GM23338 (cell line): ENCODE results near the gene H1-8. TPM values are rescaled to one million over a fixed set of nuclear protein-coding genes. Genes with fewer than 3 reads are reported as not detected.

Experiments used
- ATAC-seq: fragments of 200-7000 bp; cut with Tn5 transposase; 3 replicates; pipeline ENCODE4 v1.9.1; 2020
- DNase-seq: peaks from one replicate; pipeline ENCODE4 v3.0.0-alpha.2; 2015; ENCODE audit warnings: low spot score
- H2AFZ ChIP-seq: fragments of 200-600 bp; sonication (generic); 2 replicates; pipeline ENCODE4 v1.8.0; 2016; ENCODE audit warnings: antibody characterized with exemption, mild to moderate bottlenecking, moderate library complexity
- H3F3A ChIP-seq: fragments of 200-600 bp; sonication (generic); replicated peaks from 2 replicates; pipeline ENCODE4 v1.8.0; 2017; ENCODE audit warnings: antibody characterized with exemption, mixed run types, low read depth
- H3K27ac ChIP-seq: fragments of 200-600 bp; sonication (generic); 2 replicates; pipeline ENCODE4 v1.6.1; 2016; ENCODE audit warnings: low read depth
- H3K27me3 ChIP-seq: fragments of 200-600 bp; sonication (generic); 2 replicates; pipeline ENCODE4 v1.8.0; 2016; ENCODE audit warnings: mild to moderate bottlenecking, mixed run types, moderate library complexity; ENCODE audit not compliant: insufficient read depth
- H3K36me3 ChIP-seq: fragments of 200-600 bp; sonication (generic); 2 replicates; pipeline ENCODE4 v1.8.0; 2016; ENCODE audit warnings: mild to moderate bottlenecking; ENCODE audit not compliant: insufficient read depth
- H3K4me1 ChIP-seq: fragments of 200-600 bp; sonication (generic); 2 replicates; pipeline ENCODE4 v1.8.0; 2016; ENCODE audit warnings: mild to moderate bottlenecking, moderate library complexity; ENCODE audit not compliant: insufficient read depth
- H3K4me2 ChIP-seq: fragments of 200-600 bp; sonication (generic); 2 replicates; pipeline ENCODE4 v1.7.1; 2017; ENCODE audit warnings: mixed run types
- H3K4me3 ChIP-seq: fragments of 200-600 bp; sonication (generic); 2 replicates; pipeline ENCODE4 v1.6.1; 2016; ENCODE audit warnings: mixed run types
- H3K79me2 ChIP-seq: fragments of 200-600 bp; sonication (generic); replicated peaks from 2 replicates; pipeline ENCODE4 v1.8.0; 2017; ENCODE audit warnings: mild to moderate bottlenecking; ENCODE audit not compliant: insufficient read depth
- H3K9me2 ChIP-seq: fragments of 200-600 bp; sonication (generic); 2 replicates; pipeline ENCODE4 v1.8.0; 2017; ENCODE audit not compliant: insufficient read depth
- H4K20me1 ChIP-seq: fragments of 200-600 bp; sonication (generic); replicated peaks from 2 replicates; pipeline ENCODE4 v1.8.0; 2017; ENCODE audit warnings: mild to moderate bottlenecking; ENCODE audit not compliant: insufficient read depth
- H3K27ac Mint-ChIP-seq: 2 replicates; pipeline ENCODE4 v1.8.0; 2020; ENCODE audit warnings: inconsistent platforms, mild to moderate bottlenecking, moderate library complexity, mixed read lengths
- H3K27me3 Mint-ChIP-seq: 3 replicates; pipeline ENCODE4 v1.8.0; 2022; ENCODE audit warnings: low read depth, mild to moderate bottlenecking, moderate library complexity, mixed read lengths, inconsistent platforms; ENCODE audit not compliant: insufficient read depth, poor library complexity
- H3K36me3 Mint-ChIP-seq: 3 replicates; pipeline ENCODE4 v1.8.0; 2021; ENCODE audit warnings: low read depth, mild to moderate bottlenecking, inconsistent platforms, moderate library complexity, mixed read lengths
- H3K4me1 Mint-ChIP-seq: 3 replicates; pipeline ENCODE4 v1.8.0; 2020; ENCODE audit warnings: mild to moderate bottlenecking, inconsistent platforms, mixed read lengths
- H3K4me3 Mint-ChIP-seq: 3 replicates; pipeline ENCODE4 v1.8.0; 2021; ENCODE audit warnings: moderate library complexity, mild to moderate bottlenecking, inconsistent platforms, mixed read lengths
- H3K9me3 Mint-ChIP-seq: 3 replicates; pipeline ENCODE4 v1.8.0; 2020; ENCODE audit warnings: moderate library complexity, mild to moderate bottlenecking, inconsistent platforms, mixed read lengths
- ETS1 ChIP-seq: IDR thresholded peaks from 2 replicates; pipeline ENCODE4 v1.6.1; 2016; ENCODE audit warnings: antibody characterized with exemption
- EZH2 ChIP-seq: fragments of 200-600 bp; sonication (generic); IDR thresholded peaks from one replicate; pipeline ENCODE4 v1.8.0; 2017; ENCODE audit warnings: antibody characterized with exemption, mild to moderate bottlenecking, low read depth; ENCODE audit not compliant: unreplicated experiment
- EZH2phosphoT487 ChIP-seq: fragments of 200-600 bp; sonication (generic); IDR thresholded peaks from one replicate; pipeline ENCODE4 v1.8.1; 2018; ENCODE audit warnings: antibody characterized with exemption; ENCODE audit not compliant: unreplicated experiment
- JUNB ChIP-seq: IDR thresholded peaks from one replicate; pipeline ENCODE4 v1.6.1; 2016; ENCODE audit warnings: antibody characterized with exemption; ENCODE audit not compliant: unreplicated experiment
- NANOG ChIP-seq: IDR thresholded peaks from 2 replicates; pipeline ENCODE4 v1.6.1; 2016; ENCODE audit warnings: antibody characterized with exemption, borderline replicate concordance
- POLR2AphosphoS5 ChIP-seq: IDR thresholded peaks from 2 replicates; pipeline ENCODE4 v1.6.1; 2016; ENCODE audit warnings: antibody characterized with exemption, low read depth
- STAT1 ChIP-seq: IDR thresholded peaks from one replicate; pipeline ENCODE4 v1.6.1; 2016; ENCODE audit warnings: antibody characterized with exemption; ENCODE audit not compliant: unreplicated experiment
- ZNF114 ChIP-seq: fragments of 250-450 bp; sonication (Bioruptor Pico); IDR thresholded peaks from 2 replicates; pipeline ENCODE4 v1.5.0; 2020; ENCODE audit warnings: mild to moderate bottlenecking, moderate library complexity
- ZNF331 ChIP-seq: fragments of 250-450 bp; sonication (Bioruptor Pico); IDR thresholded peaks from 2 replicates; pipeline ENCODE4 v1.5.0; 2020; ENCODE audit warnings: low read depth, mild to moderate bottlenecking, moderate library complexity
- ZNF462 ChIP-seq: fragments of 250-450 bp; sonication (Bioruptor Pico); IDR thresholded peaks from 2 replicates; pipeline ENCODE4 v1.5.0; 2020; ENCODE audit warnings: mild to moderate bottlenecking, moderate library complexity
- polyA plus RNA-seq: library from polyadenylated mRNA; unstranded; fragments of >200 nt; fragmentation: Nextera tagmentation; extraction: Ambion mirVana; gene quantifications from 2 replicates; pipeline ENCODE4 v1.2.1, GENCODE V29; 2016
- total RNA-seq: library from RNA; depleted of rRNA; stranded (reverse); fragments of >200 nt; shearing (Covaris generic); gene quantifications from 2 replicates; pipeline ENCODE4 v1.2.3, GENCODE V29; 2014

Gene H1-8
- total and polyA plus RNA-seq, 2 experiments from 2014 or later: not detected

- H4K20me1 ChIP-seq: no peaks in the 10 kb centered on the region
- DNase-seq (no peak), ATAC-seq (no peak)
- H3K79me2 ChIP-seq: no peaks in the 10 kb centered on the region
- no peaks in the 10 kb centered on the region for H3K9me3 Mint-ChIP-seq
- H3K4me2 ChIP-seq: no peak overlapping the region
- TF ChIP-seq ETS1 (no peak), ZNF114 (CRISPR knock-in tag) (no peak)
- H3K9me2 ChIP-seq: no peaks in the 10 kb centered on the region
- no peaks in the 10 kb centered on the region; the same call in 2 of the 3 replicates for H3K36me3 Mint-ChIP-seq
- H3K27me3 ChIP-seq: no peaks in the 10 kb centered on the region
- H2AFZ ChIP-seq: no peak overlapping the region
- no peaks in the 10 kb centered on the region for H3K4me1 ChIP-seq
- no peak overlapping the region for H3K27ac Mint-ChIP-seq
- H3K27me3 Mint-ChIP-seq: peaks cover 2% of the 10 kb centered on the region
- H3K27ac ChIP-seq: no peak overlapping the region
- no peak overlapping the region for H3K4me3 ChIP-seq
- H3K36me3 ChIP-seq: no peaks in the 10 kb centered on the region
- H3K4me1 Mint-ChIP-seq: 0 out of 3 replicates have a peak, but pooled peaks cover under 1% of the 10 kb centered on the region
- no peaks in the 10 kb centered on the region for H3F3A ChIP-seq
- H3K4me3 Mint-ChIP-seq: no peak overlapping the region
Measured at GRCh38 chr3:129581623-129582022, 38.6 kb downstream of the H1-8 start.

DNA sequence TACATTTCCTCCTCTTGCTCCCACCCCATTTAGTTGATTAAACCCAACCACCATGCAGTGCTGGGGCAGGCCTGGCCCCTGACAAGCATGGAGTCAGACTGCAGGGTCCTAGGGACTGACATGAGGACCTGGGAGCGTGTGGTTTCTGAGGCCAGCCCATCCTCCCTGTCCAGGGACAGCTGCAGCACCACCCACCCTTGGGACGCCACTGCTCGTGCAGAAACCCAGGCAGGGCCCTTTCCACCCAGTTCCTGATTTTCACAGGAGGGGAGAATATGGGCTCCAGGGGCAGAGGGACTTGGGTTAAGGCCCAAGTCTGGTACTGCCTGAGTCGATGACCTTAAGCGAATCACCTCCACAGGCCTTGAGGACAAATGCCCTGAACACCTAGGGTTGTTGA lies 39.8 kb downstream of the H1-8 start:
- Histone ChIP-seq H3K4me1 (no peaks in the 10 kb centered on the region), H4K20me1 (no peaks in the 10 kb centered on the region), H3K4me2 (no peak overlapping the region), H3F3A (no peaks in the 10 kb centered on the region), H3K27me3 (no peaks in the 10 kb centered on the region), H3K79me2 (no peaks in the 10 kb centered on the region), H3K9me2 (no peaks in the 10 kb centered on the region), H3K4me3 (no peak overlapping the region), H2AFZ (no peak overlapping the region), H3K36me3 (no peaks in the 10 kb centered on the region), H3K27ac (no peak overlapping the region)
- Mint-ChIP-seq H3K36me3 (no peaks in the 10 kb centered on the region; the same call in 2 of the 3 replicates), H3K27ac (no peak overlapping the region), H3K4me1 (no peaks in the 10 kb centered on the region; the same call in 2 of the 3 replicates), H3K4me3 (no peak overlapping the region), H3K27me3 (peaks cover 2% of the 10 kb centered on the region), H3K9me3 (no peaks in the 10 kb centered on the region)
- no peak for DNase-seq
- ATAC-seq: no peak
- no peak for TF ChIP-seq STAT1
- no peak for TF ChIP-seq ZNF114 (CRISPR knock-in tag)
- no peak for TF ChIP-seq EZH2phosphoT487
- TF ChIP-seq NANOG: no peak
- no peak for TF ChIP-seq ETS1
- no peak for TF ChIP-seq JUNB
- no peak for TF ChIP-seq ZNF462
- no peak for TF ChIP-seq EZH2
- no peak for TF ChIP-seq POLR2AphosphoS5
- TF ChIP-seq ZNF331: no peak
